OCI-LY1 (cell line): ENCODE measurements around the gene SHISAL2B.

Experiments used
- EZH2 ChIP-seq: fragments of 200-600 bp; sonication (generic), shearing (Covaris generic); IDR thresholded peaks from 2 replicates; pipeline ENCODE4 v1.8.0; 2017; ENCODE audit warnings: borderline replicate concordance, mixed run types, mild to moderate bottlenecking, antibody characterized with exemption, low read length, moderate library complexity, mixed read lengths
- TF ChIP-seq, protein P1 (sequence below): fragments of 200-600 bp; sonication (generic), shearing (Covaris generic); IDR thresholded peaks from 2 replicates; pipeline ENCODE4 v1.5.1; 2017; ENCODE audit warnings: mild to moderate bottlenecking, antibody characterized with exemption, low read length, moderate library complexity, mixed read lengths

GRCh38 chr5:64655596-64655995, 34.7 kb upstream of the SHISAL2B start:
- TF ChIP-seq, protein P1, sequence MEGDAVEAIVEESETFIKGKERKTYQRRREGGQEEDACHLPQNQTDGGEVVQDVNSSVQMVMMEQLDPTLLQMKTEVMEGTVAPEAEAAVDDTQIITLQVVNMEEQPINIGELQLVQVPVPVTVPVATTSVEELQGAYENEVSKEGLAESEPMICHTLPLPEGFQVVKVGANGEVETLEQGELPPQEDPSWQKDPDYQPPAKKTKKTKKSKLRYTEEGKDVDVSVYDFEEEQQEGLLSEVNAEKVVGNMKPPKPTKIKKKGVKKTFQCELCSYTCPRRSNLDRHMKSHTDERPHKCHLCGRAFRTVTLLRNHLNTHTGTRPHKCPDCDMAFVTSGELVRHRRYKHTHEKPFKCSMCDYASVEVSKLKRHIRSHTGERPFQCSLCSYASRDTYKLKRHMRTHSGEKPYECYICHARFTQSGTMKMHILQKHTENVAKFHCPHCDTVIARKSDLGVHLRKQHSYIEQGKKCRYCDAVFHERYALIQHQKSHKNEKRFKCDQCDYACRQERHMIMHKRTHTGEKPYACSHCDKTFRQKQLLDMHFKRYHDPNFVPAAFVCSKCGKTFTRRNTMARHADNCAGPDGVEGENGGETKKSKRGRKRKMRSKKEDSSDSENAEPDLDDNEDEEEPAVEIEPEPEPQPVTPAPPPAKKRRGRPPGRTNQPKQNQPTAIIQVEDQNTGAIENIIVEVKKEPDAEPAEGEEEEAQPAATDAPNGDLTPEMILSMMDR = no peak
- TF ChIP-seq EZH2 = no peak
